Activated CD8-positive, alpha-beta T cell treated with anti-CD3 and anti-CD28 coated beads for 36 hours (primary cell): ENCODE results near the gene ADAMTSL3. TPM values are rescaled to one million over a fixed set of nuclear protein-coding genes. Genes with fewer than 3 reads are reported as not detected.

ENCODE experiments used
- ATAC-seq: fragments of 200-7000 bp; cut with Tn5 transposase; one replicate; pipeline ENCODE4 v1.10.0; 2021; ENCODE audit warnings: mild to moderate bottlenecking, moderate library complexity
- CTCF ChIA-PET: fragments of 350-600 bp; sonication (Branson Sonifier 250); formaldehyde crosslinking; loops from one replicate; lab custom pipeline; 2021; ENCODE audit warnings: antibody characterized with exemption; lab: Charles Lee
- POLR2A ChIA-PET: fragments of 350-600 bp; sonication (Branson Sonifier 250); formaldehyde crosslinking; loops from one replicate; lab custom pipeline; 2021; ENCODE audit warnings: antibody characterized with exemption; lab: Charles Lee
- DNase-seq: peaks from one replicate; pipeline ENCODE4 v3.0.0-alpha.2; 2020
- H3K27ac Mint-ChIP-seq: one replicate; pipeline ENCODE4 v1.8.0; 2021; ENCODE audit warnings: mild to moderate bottlenecking, mixed read lengths
- H3K27me3 Mint-ChIP-seq: one replicate; pipeline ENCODE4 v1.8.0; 2021; ENCODE audit warnings: mixed read lengths
- H3K36me3 Mint-ChIP-seq: one replicate; pipeline ENCODE4 v1.8.0; 2021; ENCODE audit warnings: low read depth, mixed read lengths
- H3K4me1 Mint-ChIP-seq: one replicate; pipeline ENCODE4 v1.8.0; 2021; ENCODE audit warnings: low read depth, mixed read lengths
- H3K4me3 Mint-ChIP-seq: one replicate; pipeline ENCODE4 v1.8.0; 2021; ENCODE audit warnings: mild to moderate bottlenecking, moderate library complexity, mixed read lengths
- H3K9me3 Mint-ChIP-seq: one replicate; pipeline ENCODE4 v1.8.0; 2021; ENCODE audit warnings: mixed read lengths
- intact Hi-C: fragments of 100-400 bp; cut with micrococcal nuclease; formaldehyde crosslinking; loops from one replicate; pipeline ENCODE4 v1.10.0; 2022
- total RNA-seq, 2 experiments: library from RNA; stranded (reverse); gene quantifications; one replicate each; pipeline ENCODE4 v1.2.3, GENCODE V29; 2021
- TF ChIP-seq, protein P1 (sequence below): fragments of 200-600 bp; IDR thresholded peaks from one replicate; pipeline ENCODE4 v1.8.0; 2022; ENCODE audit warnings: antibody characterized with exemption, mild to moderate bottlenecking

The ADAMTSL3 gene
- total RNA-seq, 2 experiments from 2014 or later = not detected

GRCh38 chr15:83886321-83886720 lies 232.4 kb downstream of the ADAMTSL3 start:
- H3K9me3 Mint-ChIP-seq = no peaks in the 10 kb centered on the region
- intact Hi-C loops = no loop called here
- ChIA-PET CTCF (no interaction called here), POLR2A (no interaction called here)
- H3K27me3 Mint-ChIP-seq = peaks cover 3% of the 10 kb centered on the region
- no peak overlapping the region for H3K4me3 Mint-ChIP-seq
- no peak for ATAC-seq
- TF ChIP-seq, protein P1, sequence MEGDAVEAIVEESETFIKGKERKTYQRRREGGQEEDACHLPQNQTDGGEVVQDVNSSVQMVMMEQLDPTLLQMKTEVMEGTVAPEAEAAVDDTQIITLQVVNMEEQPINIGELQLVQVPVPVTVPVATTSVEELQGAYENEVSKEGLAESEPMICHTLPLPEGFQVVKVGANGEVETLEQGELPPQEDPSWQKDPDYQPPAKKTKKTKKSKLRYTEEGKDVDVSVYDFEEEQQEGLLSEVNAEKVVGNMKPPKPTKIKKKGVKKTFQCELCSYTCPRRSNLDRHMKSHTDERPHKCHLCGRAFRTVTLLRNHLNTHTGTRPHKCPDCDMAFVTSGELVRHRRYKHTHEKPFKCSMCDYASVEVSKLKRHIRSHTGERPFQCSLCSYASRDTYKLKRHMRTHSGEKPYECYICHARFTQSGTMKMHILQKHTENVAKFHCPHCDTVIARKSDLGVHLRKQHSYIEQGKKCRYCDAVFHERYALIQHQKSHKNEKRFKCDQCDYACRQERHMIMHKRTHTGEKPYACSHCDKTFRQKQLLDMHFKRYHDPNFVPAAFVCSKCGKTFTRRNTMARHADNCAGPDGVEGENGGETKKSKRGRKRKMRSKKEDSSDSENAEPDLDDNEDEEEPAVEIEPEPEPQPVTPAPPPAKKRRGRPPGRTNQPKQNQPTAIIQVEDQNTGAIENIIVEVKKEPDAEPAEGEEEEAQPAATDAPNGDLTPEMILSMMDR = no peak
- no peaks in the 10 kb centered on the region for H3K4me1 Mint-ChIP-seq
- DNase-seq = no peak
- no peak overlapping the region for H3K27ac Mint-ChIP-seq
- H3K36me3 Mint-ChIP-seq = no peaks in the 10 kb centered on the region

DNA sequence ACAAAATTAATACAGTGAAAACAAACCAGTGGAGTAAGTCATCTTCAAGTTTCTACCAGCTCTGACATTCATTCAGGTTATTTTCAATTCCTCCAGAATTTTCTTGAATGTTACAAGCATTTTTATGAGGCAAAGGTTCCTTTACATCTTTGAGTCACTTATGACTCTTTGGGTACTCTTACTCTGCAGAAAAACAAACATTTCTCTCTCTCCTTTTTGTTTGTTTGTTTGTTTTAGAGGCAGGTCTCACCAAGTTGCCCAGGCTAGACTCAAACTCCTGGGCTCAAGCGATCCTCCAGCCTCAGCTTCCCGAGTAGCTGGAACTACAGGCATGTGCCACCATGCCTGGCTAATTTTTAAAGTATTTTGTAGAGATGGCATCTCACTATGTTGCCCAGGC lies 233.5 kb downstream of the ADAMTSL3 start:
- H3K36me3 Mint-ChIP-seq = no peaks in the 10 kb centered on the region
- H3K4me1 Mint-ChIP-seq = no peaks in the 10 kb centered on the region
- DNase-seq (no peak), ATAC-seq (no peak)
- H3K4me3 Mint-ChIP-seq = no peak overlapping the region
- POLR2A ChIA-PET = no interaction called here
- CTCF ChIA-PET = no interaction called here
- H3K9me3 Mint-ChIP-seq = no peaks in the 10 kb centered on the region
- H3K27me3 Mint-ChIP-seq = peaks cover 6% of the 10 kb centered on the region
- TF ChIP-seq, protein P1 = no peak
- no peak overlapping the region for H3K27ac Mint-ChIP-seq
- intact Hi-C loops = no loop called here

DNA sequence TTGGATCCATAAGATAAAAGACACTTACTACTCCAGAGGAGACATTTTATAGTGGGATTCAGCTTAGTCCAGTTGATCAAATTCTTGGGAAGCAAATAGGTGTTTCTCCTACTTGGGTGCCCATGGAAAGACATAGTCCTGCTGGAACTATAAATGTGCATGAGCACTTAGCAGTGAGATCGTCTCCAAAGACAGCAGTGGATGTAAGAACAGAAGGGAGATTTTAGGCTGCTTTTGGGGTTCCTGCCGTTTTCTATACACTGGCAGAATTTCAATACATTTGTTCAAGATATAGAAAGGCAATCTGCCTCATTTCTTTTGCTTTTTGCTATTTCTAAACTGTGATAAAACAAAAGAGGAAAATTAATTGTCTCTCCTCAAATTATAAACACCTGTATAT lies 234.0 kb downstream of the ADAMTSL3 start:
- ChIA-PET CTCF (no interaction called here), POLR2A (no interaction called here)
- intact Hi-C loops = no loop called here
- Mint-ChIP-seq H3K4me1 (no peaks in the 10 kb centered on the region), H3K36me3 (no peaks in the 10 kb centered on the region), H3K4me3 (no peak overlapping the region), H3K27me3 (peaks cover 6% of the 10 kb centered on the region), H3K27ac (no peak overlapping the region), H3K9me3 (no peaks in the 10 kb centered on the region)
- ATAC-seq (no peak), DNase-seq (no peak)
- TF ChIP-seq, protein P1 = no peak

GRCh38 chr15:83889995-83890394 lies 236.1 kb downstream of the ADAMTSL3 start:
- CTCF ChIA-PET = no interaction called here
- ATAC-seq = no peak
- H3K27ac Mint-ChIP-seq = no peak overlapping the region

DNA sequence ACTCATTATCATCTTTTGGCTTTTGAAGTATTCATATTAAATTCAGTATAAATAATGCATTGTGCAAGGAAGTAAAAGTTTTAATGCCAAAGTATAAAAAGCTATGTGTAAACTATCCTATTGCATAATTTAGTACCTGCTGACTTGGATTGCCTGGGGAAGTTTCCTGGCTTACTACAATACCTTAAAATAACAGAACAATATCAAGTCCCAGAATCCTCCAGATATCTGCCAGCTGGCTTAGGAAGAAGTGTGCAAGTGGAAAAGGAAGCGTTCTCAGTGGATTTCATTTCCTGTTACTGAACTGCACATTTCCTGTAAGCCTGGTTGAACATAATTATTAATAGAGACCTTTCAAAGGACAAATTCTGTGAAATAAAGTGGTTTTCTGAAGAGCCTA lies 236.7 kb downstream of the ADAMTSL3 start:
- TF ChIP-seq, protein P1 = no peak
- ATAC-seq (no peak), DNase-seq (no peak)
- H3K4me3 Mint-ChIP-seq = no peak overlapping the region
- peaks cover 4% of the 10 kb centered on the region for H3K27me3 Mint-ChIP-seq
- no peak overlapping the region for H3K27ac Mint-ChIP-seq
- intact Hi-C loops = no loop called here
- POLR2A ChIA-PET = no interaction called here
- H3K36me3 Mint-ChIP-seq = no peaks in the 10 kb centered on the region
- CTCF ChIA-PET = no interaction called here
- H3K9me3 Mint-ChIP-seq = no peaks in the 10 kb centered on the region
- H3K4me1 Mint-ChIP-seq = no peaks in the 10 kb centered on the region

More at GRCh38 chr15:83889995-83890394, 236.1 kb downstream of the ADAMTSL3 start:
- Mint-ChIP-seq H3K9me3 (no peaks in the 10 kb centered on the region), H3K4me1 (no peaks in the 10 kb centered on the region), H3K4me3 (no peak overlapping the region), H3K27me3 (peaks cover 5% of the 10 kb centered on the region), H3K36me3 (no peaks in the 10 kb centered on the region)
- no peak for DNase-seq
- intact Hi-C loops = no loop called here
- POLR2A ChIA-PET = no interaction called here
- TF ChIP-seq, protein P1 = no peak
